GM21367 (cell line): ENCODE results near the gene AKAIN1.

ENCODE experiments used
- ATAC-seq: cut with Tn5 transposase; IDR thresholded peaks from one replicate; pipeline ENCODE4 v1.9.1; 2021; ENCODE audit not compliant: unreplicated experiment

AKAIN1 gene

GRCh38 chr18:5197032-5197434, at the start of gene AKAIN1:
TSS of gene AKAIN1 (minus strand) at chr18:5197257. CDS start at chr18:5197053, 204 bp downstream.
- no peak for ATAC-seq

GRCh38 chr18:5244941-5245340, 47.9 kb upstream of the AKAIN1 start:
- no peak for ATAC-seq

DNA sequence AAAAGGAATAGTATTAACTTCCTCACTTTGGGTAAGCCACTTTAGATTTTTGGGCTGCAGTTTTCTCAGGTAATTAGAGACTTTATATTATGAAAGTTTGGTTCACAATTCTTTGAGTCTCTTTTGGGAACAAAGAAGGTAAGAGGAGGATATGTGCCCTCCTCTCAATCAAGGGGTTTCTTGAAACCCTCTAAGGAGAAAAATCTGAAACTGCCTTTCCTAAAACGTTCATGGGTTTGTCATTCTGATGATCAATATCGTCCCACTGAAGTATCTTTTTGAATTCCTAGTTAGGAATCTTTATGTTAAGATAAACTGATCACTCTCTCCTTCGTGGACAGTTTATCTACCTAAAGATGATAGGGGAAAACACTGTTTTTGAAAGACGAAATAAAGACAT, 42.4 kb upstream of the AKAIN1 start:
- no peak for ATAC-seq

DNA sequence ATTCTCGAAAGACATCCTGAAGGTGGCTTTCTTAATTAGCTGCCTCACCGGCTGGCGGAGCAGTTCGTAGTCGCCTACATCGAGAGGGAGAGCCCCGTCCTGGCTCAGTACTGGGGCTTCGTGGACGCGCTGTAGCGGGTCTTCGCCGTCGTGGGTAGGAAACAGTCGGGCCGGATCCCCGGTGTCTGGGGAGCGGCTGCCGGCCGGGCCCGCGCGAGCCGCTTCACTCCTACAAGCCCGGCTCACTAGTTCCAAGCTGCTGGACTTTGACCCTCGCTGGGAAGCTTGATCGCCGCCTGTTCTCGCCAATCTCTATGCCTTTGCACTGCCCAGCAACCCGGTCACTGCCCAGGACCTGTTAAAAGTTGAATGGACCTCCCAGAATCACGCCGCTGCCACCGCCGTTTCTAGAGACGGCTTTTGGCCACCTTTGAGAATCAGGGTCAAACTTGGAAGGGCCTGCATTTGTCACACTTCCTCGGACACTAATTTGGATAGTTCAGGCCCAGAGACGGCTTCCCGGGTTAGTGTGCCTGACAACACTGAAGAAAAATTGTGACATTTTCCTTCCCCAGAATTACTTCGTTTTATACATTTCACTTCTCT, 41.4 kb upstream of the AKAIN1 start:
- peak; percentile 33 for ATAC-seq

- peak; percentile 91 for ATAC-seq
Observed at GRCh38 chr18:5237723-5238370, 40.8 kb upstream of the AKAIN1 start.

DNA sequence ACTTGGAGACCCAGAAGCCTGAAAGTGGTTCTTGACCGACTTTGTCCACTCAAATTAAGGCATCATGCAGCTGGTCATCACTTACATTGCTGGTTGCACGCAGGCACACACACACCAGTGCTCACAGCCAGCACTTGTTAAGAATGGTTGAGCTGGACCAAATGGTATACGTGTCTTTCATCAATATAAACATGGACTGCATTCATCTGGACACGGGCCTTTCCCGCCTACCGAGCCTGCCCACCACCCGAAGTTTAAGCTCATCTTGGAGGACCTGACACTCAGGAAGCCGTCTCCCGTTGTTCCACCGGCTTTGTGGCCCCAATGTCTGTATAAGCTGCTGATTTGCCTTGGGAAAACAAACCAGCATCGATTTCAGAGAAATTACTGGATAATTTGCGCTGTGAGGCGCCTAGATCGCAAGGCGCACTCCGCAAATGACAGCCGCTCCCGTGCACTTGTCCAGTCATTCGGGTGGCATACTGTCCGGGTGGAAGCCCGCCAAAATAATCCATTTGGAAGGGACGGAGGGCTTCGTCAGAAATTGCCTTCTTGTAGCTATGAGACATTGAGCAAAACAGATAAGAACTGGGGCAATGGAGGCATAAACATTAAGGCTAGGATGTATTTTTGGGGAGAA, 40.1 kb upstream of the AKAIN1 start:
- peak; percentile 29 for ATAC-seq

DNA sequence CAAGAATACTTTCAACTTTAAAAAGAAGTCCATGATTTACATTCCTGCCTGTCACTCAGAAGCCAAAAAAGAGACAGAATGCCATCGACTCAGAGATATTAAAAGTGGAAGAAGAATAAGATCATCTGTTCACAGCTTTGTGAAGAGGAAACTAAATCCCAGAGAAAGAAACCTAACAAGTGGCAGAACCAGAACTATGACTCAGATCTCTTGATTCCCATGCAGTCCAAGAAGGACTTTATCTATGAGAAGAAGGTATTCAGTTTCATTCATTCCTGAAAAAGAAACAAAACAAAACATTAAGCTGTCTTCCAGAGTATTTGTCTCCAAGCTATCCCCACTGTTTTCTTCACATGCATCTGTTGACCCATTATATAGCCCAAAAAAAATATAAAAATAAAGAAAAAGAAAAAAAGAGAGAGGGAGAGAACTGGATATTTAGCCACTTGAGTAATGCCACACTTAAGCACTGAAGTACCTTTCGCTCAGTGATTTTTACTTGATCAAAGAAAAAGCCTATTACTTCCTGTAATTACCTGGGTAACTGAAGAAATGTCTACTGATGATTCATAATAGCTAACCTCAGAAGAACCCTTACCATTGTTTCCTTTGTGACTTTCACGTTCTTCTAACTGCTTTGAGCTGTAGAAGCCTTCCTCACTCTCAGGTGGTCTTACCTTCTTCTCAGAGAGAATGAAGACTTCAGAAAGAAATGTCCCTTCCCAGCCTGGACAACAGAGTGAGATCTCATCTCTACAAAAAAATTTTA, 17.7 kb upstream of the AKAIN1 start:
- no peak for ATAC-seq

DNA sequence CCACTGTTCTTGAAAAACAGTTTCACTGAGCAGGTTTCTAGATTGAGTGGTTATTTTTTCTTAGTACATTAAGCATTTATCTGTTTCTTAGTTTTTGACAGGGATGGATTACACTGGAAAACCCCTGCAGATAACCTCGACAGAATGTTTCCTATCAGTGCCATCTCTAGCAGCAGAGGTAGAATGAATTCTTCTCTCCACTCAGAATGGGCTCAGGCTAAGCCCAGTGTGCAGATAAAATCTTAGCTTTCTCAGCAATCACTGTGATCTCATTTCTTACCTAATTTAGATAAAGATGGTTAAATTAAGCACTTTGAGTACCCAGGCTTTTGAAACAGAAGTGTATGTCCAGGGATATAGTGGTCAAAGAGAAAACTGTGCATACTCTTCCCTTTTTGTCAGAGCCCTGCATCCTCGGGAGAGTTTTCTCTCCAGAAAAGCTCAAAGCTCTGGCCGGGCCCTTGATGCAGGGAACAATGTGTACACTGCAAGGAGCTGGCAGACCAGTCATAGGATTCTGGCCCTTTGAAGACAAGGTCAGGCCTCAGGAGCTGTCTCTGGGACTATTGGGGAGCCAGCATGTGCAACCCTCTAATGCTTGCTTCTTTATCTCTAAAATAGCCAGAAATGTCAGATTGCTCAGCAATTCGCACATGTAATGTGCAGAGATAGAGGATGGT, 10.6 kb upstream of the AKAIN1 start:
- no peak for ATAC-seq

DNA sequence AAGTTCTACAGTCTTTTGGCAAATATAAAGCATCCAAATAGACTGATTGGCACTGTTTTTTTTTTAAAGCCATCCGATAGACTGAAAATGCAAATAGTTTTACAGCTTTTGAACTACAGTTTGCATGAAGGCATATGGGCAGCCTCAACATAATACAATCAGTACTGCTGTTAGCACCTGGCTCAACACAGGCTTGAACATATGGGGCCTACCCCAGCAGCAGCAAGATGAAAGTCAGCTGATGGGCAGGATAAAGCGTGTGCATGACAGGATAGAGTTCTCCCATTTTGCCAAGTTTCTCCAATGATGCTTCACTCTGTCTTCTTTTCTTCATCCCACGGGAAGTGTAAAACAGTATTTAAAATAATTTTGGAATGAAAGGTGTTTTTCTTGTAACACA, 1.3 kb upstream of the AKAIN1 start:
- no peak for ATAC-seq

DNA sequence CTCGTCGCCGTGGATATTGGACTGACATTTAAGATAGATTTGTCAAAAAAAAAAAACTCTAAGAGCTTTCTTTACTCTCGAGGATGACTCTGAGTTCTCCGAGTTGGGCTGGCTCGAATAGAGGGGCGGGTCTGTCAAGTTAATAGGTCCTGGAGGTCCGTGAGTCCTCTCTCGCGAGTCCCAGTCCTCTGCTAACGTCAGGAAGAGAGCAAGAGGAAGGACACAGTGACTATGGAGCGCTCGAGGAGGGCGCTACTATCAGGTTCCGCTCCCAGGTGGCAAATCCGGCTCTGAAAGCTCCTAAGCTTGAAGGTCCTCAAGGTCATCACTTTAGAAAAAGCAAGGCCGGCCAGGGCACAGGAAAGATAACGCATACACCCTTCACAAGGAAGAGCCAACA, 404 bp upstream of the AKAIN1 start:
- no peak for ATAC-seq

- ATAC-seq = no peak
Observed at GRCh38 chr18:5196253-5197031, 615 bp downstream of the AKAIN1 start.

DNA sequence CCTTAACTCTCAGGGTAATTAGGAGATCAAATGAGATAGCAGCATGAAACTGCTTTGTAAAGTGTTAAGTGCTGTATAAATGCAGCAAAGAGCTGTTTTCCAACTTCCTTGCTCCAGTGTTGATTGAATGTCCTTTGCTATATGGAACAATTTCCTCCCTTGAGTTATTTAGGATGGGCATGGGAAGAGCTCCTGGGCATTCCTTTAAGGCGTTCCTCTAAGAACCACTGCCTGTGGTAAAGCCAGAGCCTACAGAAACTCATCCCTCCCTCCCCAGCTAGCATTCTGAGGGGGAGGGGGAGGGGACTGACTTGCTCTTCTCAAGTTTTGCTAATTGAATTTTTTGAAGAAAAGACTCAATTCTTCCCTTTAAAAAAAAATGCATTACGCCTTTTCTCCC, 1.4 kb downstream of the AKAIN1 start:
- ATAC-seq = no peak

DNA sequence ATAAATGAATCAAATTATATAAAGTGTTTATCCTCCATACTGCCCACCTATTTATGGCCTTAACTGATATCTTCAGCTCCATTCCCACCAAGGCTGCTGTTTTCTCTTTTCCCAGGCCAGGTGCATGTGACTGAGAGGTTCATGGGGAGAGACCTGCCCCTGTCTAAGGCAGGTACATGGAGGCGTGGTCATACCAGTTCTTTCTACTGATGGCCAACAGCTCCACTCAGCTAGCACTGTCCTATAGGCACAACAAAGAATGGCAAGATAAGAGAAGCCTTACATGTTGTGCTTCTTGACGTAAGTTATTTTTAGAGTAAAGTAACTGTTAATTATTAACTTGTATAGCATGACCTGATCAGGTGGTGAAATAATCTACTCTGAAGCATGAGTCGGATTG, 16.8 kb downstream of the AKAIN1 start:
- no peak for ATAC-seq

GRCh38 chr18:5178519-5178918, 18.5 kb downstream of the AKAIN1 start:
- no peak for ATAC-seq

GRCh38 chr18:5175378-5175777, 21.7 kb downstream of the AKAIN1 start:
- peak; percentile 88 for ATAC-seq

- ATAC-seq = no peak
Observed at GRCh38 chr18:5173646-5174045, 23.4 kb downstream of the AKAIN1 start.

DNA sequence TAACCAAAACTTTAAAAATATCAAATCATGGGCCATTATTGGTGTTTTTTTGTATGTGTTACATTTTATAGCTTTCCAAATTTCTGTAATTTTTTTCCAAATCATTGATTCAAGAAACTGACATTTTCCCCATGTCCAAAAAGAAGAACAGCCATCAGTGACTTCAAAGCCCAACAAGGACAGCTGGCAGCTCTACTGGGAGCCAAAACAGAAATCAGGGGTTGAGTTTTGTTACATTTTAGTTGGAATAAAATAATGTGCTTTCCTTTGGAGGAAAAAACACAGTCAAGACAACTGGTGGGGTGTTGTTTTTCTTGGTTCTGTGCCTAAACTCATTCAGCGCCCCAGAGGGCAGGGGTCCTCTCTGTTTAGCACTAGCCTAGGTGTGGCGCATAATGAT, 23.8 kb downstream of the AKAIN1 start:
- ATAC-seq = no peak

- no peak for ATAC-seq
Observed at GRCh38 chr18:5167831-5168230, 29.2 kb downstream of the AKAIN1 start.

- no peak for ATAC-seq
Observed at GRCh38 chr18:5166606-5167280, 30.3 kb downstream of the AKAIN1 start.

GRCh38 chr18:5164903-5165302, 32.2 kb downstream of the AKAIN1 start:
- ATAC-seq = no peak
